Left colon (tissue), 2 donors: ENCODE results near the gene ERLIN1. TPM values are rescaled to one million over a fixed set of nuclear protein-coding genes. Genes with fewer than 3 reads are reported as not detected.

Source experiments
- ATAC-seq: fragments of 200-7000 bp; cut with Tn5 transposase; one replicate; pipeline ENCODE4 v1.9.1; 2020; ENCODE audit warnings: mild to moderate bottlenecking, moderate library complexity
- DNase-seq, 2 donors: peaks; one replicate each; pipeline ENCODE4 v3.0.0-alpha.2; 2020
- intact Hi-C, 2 donors: fragments of 100-400 bp; cut with DNase I in 1 of 2; cut with micrococcal nuclease in 1 of 2; formaldehyde crosslinking; loops; one replicate each; pipeline versions ENCODE4 v1.11.2 to v1.14.0; 2022; cut with DNase I, micrococcal nuclease
- total RNA-seq, 2 donors: library from RNA; stranded (reverse); fragmentation: NEBNext Ultra II Directional; extraction: Animal tissue kit (Norgen Biotek cat#: 25700); gene quantifications; one replicate each; pipeline ENCODE4 v1.2.1, GENCODE V29; 2021
- donor health status: DM: no; HTN: no; CAD: no.
- donor health status: DM: yes; HTN: yes; CAD: no.

The ERLIN1 gene
- total RNA-seq, 2 donors from 2014 or later, result 44.3 to 55.9 TPM

- intact Hi-C loops, result no loop called here
- ATAC-seq (no peak), DNase-seq (no peak)
Observed at GRCh38 chr10:100174699-100175677, 10.8 kb downstream of the ERLIN1 start.

GRCh38 chr10:100173035-100173434 lies 12.8 kb downstream of the ERLIN1 start:
- intact Hi-C loops, result no loop called here
- no peak for ATAC-seq
- no peak for DNase-seq

DNA sequence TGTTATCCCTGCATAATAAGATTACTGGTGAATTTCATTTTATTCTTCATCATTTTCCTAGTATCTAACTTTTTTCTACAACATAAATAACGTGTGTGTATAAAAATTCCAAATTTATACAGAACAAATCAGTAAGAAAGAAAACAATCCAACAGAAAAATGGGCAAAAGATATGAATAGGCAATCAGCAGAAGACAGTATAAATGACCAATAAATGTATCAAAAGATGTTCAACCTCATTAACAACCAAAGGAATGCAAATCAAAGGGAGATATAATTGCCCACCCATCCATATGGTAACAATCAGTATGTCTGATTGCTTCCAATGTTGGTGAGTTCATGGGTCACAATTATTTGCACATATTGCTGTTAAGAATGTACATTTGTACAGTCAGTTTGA lies 13.5 kb downstream of the ERLIN1 start:
- DNase-seq (no peak), ATAC-seq (no peak)
- intact Hi-C loops, result no loop called here

DNA sequence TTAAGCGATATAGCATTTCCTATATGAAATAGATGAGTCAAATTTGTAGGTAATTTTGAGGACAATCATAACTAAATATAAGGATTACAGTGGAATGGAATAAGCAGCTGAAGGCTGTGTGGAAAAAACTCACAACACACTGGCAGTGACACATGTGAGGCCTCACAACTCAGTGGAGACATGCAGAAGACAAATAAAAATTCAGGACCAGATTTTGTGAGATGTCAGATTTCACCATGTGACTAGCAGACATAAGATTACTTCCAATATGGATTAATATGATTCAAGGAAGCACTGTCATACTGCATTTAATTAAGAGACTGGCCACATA lies 17.6 kb downstream of the ERLIN1 start:
- no peak for DNase-seq
- intact Hi-C loops, result no loop called here
- ATAC-seq, result no peak

DNA sequence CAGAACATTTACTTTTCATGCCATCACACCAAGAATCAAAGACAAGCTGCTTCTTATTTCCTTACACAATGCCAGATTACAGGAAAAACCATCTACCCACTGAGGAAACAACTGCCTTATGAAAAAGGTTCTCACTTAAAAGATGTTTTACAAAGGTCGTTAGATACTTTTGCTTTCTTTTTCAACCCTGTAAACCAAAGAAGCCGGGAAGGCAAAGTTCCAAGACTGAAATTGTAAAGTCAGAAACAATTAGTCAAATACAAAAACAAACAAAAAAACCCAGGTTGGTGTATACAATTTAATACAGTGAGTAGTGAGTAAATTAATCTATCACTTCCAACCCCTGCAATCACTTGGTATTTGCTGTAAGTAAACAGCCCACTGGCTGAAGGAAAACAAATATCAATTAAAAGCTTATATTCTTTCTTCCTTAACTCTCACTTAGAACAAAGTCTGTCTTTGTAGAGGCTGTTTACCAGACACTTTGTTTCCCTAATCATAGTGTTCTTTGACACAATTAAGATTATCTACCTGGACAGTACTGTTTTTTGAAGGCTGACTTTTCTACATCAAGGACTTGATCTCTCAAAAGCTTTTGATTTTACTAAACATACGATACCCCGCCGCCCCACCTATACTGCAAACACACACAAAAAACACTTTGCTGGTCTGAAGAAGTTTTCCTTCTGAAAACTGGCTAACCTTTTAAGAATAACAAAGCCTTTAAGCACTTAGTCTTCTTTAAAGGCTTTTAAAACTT lies 18.1 kb downstream of the ERLIN1 start:
- DNase-seq (no peak), ATAC-seq (peak; percentile 72)
- intact Hi-C loops, result no loop called here

- intact Hi-C loops, result no loop called here
Observed at GRCh38 chr10:100163704-100164621, 21.9 kb downstream of the ERLIN1 start.

DNA sequence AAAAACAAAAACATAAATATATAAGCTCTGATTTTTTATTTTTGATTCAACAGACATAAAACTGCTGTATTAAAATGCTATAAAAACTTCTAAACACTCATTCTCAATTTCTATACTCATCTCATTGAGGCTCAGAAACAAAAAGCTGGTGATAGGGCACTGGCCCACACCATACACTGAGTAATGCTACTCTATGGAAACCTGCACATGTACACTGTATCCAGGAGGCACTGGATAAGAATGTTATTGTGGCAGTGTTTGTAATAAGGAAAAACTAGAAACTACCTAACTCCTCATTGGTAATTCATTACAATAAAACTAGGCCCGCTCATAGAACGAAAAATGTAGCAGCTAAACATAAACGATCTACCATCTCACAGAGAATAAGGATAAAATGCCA lies 23.1 kb downstream of the ERLIN1 start:
- DNase-seq (no peak), ATAC-seq (no peak)
- intact Hi-C loops, result no loop called here

More at GRCh38 chr10:100163704-100164621, 21.9 kb downstream of the ERLIN1 start:
- DNase-seq, result no peak
- ATAC-seq, result peak; percentile 66

DNA sequence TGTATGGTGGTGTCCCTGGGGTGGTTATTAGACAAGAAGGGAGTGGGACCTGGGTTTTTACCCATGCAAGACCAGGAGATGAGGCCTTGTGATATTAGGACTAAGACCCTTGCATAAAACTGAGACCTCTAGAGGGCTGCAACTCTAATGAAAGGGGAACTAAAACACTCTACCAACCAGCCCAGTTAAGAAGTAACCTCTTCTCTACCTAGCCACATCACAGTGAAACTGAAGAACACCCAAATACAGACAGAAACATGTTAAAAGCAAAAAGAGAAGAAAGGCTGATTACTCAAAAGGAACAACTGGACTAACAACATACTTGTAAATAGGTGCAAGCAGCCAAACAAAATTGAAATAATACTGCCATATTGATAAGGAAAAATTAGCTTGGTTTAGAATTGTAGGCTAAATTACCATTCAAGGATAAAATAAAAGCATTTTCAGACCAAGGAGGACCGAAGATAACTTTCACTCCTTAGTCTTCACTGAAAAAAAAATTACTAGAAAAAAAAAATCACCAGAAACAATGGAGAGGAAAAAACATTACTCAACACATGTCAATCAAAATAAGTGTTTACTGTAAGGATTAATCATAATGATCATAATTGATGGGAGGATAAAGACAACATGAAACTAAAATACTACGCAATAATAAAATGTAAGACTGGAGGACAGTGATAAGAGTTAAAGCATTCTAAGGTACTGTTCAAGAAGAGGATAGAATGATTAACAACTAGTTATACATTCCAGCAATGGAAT lies 27.6 kb downstream of the ERLIN1 start:
- DNase-seq, result no peak
- no peak for ATAC-seq
- intact Hi-C loops, result no loop called here

DNA sequence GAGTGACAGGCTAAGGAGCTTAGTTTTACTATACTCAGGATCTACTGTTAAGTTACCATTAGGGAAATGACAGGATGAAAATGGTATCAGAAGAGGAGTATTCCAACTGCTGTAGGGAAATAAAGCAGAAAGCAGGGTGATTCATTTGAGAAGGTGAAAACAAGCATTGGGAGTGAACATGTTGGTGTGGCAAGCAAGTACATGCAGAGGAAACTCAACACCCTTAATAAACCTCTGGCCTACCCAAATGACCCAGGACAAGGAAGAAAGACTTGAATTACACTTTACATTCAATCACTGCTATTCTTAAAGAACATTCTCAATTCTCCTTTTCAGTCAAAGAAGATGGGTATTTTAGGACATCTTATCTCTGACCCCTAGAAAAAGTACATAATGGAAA lies 28.7 kb downstream of the ERLIN1 start:
- intact Hi-C loops, result no loop called here

DNA sequence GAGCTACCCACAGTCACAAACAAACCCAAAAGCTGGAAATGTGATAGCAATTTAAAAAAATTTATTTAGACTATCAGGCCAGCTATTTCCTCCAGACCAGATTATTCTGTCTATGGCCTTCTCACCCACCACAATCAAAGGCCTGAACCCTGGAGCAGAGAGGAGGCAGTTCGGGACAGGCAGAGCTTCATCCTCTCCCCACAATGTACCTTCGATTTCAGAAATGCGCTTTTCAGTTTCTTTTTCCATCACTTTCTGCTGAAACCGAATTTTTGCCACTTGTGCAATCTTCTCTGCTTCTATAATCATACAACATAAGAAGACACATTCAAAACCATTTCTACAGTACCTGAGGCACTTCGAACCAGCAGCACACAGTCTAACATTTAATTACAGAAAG lies 29.9 kb downstream of the ERLIN1 start:
- ATAC-seq, result no peak
- DNase-seq, result no peak
- intact Hi-C loops, result no loop called here

More for the DNA sequence above, 28.7 kb downstream of the ERLIN1 start:
- ATAC-seq, result no peak
- no peak for DNase-seq

GRCh38 chr10:100154666-100155065 lies 31.2 kb downstream of the ERLIN1 start:
- no peak for DNase-seq
- ATAC-seq, result no peak
- intact Hi-C loops, result no loop called here

DNA sequence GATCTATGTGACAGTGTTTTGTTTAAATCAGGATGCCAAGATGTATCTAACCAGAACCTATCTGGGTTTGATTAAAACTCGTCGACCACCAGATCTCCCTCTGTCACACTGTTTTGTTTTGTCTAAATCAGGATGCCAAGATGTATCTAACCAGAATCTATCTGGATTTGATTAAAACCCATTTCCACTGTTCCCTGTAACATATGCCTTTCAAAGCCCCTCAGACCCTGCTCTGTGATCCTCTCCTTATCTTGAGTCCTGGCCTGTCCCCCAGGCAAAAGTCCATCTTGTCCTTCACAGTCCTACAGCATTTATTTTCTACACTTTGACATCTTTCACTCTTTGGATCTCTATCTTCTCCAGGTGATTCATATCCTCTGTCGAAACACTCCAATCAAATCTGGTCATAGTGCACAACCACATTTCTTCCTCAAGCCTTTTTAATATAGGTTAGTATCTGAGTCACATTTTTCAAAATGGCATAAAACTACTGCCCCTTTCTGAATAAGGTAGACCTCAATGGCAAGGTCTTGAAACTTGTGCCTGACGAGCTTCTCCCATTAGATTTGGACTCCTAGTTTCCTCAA lies 32.5 kb downstream of the ERLIN1 start:
- DNase-seq (no peak), ATAC-seq (no peak)
- intact Hi-C loops, result no loop called here

DNA sequence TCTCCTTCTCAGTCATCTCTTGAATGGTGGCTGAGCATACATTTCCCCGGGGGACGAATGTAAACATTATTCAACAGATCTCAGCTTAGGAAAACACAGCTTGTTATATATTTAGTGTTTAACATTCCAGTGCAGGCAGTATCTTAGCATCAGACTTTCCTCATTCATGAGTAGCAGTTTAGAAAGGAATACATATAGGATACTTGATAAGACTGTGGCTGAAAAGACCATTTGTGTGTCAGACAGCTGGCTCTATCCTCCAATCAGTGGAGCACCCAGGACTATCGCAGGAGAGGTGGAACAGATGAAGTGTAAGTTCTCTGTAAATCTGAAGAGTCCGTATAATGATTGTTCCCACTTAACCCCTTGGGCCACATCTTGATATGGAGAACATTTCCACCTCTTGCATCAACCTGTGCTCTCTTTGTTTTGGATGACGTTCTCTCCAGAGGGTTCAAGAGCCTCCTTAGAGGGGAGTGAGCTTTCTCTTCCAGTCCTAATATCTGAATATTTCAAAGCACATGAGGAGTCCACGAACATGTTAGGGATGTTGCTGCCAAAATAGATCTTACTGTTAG lies 34.0 kb downstream of the ERLIN1 start:
- no peak for ATAC-seq
- no peak for DNase-seq
- intact Hi-C loops, result no loop called here

DNA sequence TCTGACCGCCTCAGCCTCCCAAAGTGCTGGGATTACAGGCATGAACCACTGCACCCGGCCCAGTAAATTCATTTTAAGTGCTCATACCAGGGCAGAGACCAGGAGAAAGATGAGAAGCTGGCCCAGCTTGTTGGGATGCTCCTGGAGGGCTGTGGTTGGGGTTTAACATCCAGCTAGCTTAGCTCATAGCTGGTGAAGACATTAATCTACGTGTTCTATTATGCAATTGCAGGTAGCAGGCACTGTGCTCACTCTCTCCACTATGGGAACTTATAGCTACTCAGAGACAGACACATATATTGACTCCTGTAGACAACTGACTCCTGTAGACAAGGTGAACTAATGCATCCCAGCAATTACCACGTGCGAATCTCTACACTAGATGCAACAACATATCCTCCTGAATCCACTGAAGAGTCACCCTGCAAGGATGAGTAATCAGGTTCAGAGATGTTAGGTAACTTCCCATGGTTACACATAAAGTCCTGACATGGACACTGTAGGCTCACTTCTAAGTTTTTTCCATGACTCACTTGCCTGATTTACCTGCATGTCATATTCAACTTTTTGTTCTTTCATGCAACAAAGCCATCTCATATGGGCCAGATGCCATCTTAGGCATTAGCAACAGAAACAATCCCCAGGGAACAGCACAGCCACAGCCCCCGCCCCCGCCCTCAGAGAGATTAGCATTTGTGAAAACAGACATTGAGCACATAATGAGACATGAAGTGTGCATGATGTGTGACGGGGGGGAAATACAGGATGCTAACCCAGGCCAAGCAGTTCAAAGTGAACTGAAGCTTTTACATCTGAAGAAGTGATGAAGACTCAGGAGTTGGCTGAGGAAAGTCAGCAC lies 37.2 kb downstream of the ERLIN1 start:
- ATAC-seq (no peak), DNase-seq (no peak)
- intact Hi-C loops, result no loop called here

GRCh38 chr10:100146875-100147650 lies 38.8 kb downstream of the ERLIN1 start:
- no peak for DNase-seq
- intact Hi-C loops, result no loop called here
- peak; percentile 45 for ATAC-seq

DNA sequence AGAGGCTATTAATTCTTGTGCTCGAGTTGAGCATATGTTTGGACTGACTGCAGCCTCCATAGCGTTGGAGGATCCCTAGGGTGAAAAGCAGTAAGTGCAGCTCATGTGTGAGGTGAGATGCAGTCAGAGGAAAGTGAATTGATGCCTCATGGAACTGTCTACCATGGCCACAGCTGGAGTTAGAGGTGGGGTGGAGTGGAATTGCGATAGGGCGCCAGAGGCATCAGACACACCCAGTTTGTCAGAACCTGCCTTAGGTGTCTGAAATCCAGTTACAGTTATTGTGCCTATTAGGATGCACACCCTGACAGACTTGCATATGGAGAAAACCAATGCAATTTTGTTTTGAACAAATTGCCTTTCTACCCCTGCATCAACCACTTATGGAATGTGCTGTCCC lies 39.4 kb downstream of the ERLIN1 start:
- no peak for ATAC-seq
- intact Hi-C loops, result no loop called here
- no peak for DNase-seq
